HG02763 (cell line): ENCODE results near the gene SIGLECL1.

Source experiments
- ATAC-seq: cut with Tn5 transposase; IDR thresholded peaks from one replicate; pipeline ENCODE4 v1.9.1; 2021; ENCODE audit warnings: mild to moderate bottlenecking, moderate library complexity; ENCODE audit not compliant: unreplicated experiment

SIGLECL1 gene

DNA sequence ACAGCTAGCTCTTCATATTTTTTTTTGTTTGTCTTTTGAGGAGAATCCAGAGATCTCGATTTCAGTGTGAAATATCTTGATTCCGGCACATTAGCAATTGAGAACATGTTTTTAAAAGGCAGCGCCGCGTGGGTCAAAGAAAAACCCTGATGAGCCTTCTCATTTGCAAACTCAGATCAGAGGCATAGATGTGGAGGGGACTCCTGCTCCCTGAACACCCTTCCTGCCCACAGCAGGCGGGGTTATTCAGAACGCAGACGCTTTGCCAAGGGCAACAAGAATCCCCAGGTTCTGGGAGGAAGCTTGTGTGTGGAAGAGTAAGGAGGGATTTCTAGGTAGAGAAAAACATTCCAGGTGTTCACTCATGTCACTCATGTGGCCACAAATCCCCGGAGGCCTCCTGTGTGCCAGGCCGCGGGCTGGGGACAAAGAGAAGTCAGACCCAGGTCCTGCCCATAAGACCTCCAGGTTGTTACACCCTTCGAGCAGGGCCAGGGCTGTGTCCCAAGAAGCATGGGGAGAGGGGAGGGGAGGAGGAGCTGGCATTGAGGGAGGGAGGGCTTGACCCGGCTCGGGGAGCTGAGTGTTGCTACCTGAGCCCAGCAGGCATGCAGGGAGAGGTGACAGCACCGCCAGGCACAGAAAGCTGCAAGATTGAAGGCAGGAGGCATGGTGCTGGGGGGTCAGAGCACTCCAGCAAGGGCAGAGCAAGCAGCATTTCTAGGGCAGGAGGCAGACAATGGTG is 44.7 kb downstream of the SIGLECL1 start:
- ATAC-seq: no peak

DNA sequence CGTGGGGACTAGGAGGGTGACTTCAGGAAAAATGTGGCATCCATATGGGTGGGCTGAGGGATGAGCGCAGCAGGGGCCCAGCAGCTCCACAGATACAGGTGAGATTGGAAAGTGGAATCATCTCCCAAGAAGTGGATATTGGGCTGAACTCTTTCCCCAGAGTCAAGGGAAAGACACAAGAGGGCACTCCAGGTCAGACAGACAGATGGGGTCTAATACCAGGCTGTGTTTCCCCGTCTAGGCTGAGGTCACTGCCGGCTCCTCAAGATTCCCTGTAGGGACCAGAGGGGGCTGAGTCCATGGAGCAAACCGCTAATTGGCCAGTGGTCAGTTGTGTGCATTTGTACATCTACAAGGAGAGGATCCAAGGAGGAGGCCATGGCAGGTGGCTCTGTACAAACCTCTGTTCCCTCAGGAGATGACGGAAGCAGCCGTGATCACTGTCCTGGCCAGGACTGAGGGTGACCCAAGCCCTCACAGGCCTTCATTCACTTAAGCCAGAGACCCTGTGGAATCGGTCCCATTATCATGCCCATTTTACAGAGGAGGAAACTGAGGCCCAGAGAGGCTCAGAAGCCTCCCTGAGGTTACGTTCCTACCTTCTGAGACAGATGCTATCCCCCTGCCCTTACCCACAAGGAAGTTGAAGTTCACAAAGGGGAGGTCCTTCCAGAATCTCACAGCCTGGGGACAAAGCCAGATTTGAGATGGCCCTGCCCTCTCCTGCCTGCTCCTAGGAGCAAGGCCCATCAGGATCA is 45.6 kb downstream of the SIGLECL1 start:
- ATAC-seq: no peak

DNA sequence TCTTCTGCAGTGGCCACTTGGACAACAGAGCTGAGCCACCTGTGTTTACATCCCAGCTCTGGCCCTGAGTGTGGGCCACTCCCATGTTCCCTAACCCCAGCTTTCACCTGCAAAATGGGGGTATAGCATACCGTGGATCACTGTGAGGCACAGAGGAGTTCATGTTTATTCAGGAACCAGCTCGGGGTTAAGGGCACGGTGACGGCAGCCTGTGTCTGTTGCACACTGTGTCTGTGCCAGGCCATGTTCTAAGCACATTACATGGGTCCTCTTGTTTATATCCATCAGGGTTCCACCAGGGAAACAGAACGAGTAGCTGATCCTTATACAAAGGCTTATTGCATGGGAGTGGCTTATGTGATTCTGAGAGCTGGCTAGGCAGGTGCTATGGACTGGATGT is 46.5 kb downstream of the SIGLECL1 start:
- no peak for ATAC-seq

DNA sequence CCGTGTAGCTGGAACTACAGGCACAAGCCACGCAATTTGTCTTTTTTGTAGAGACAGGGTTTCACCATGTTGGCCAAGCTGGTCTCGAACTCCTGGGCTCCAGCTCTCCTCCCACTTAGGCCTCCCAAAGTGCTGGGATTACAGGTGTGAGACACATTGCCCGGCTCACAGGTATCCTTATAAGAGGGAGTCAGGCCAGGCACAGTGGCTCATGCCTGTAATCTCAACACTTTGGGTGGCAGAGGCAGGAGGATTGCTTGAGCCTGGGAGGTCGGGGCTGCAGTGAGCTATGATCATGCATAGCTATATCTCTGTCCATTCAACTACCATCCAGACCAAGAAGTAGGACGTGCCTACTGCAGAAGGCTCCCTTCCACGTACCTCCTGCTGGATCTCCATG is 50.4 kb downstream of the SIGLECL1 start:
- no peak for ATAC-seq

DNA sequence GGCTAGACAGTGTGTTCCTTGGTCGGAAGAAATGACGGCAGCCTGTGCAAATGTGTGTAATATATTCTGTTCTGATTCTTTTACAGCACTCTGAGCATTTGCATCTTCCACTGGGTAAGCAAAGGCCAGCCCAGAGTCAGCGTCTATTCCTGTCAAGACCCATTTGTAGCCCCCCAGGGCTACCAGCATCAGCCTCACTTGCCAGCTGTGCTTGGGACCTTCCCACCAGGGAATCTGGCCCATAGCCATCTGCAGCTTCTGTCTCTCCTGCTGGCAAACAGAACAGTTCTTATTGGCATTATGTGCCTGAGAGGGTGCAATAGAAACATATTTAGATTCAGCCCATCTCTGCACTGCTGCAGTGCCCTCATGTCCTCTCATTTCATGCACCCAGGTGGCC is 54.6 kb downstream of the SIGLECL1 start:
- no peak for ATAC-seq

DNA sequence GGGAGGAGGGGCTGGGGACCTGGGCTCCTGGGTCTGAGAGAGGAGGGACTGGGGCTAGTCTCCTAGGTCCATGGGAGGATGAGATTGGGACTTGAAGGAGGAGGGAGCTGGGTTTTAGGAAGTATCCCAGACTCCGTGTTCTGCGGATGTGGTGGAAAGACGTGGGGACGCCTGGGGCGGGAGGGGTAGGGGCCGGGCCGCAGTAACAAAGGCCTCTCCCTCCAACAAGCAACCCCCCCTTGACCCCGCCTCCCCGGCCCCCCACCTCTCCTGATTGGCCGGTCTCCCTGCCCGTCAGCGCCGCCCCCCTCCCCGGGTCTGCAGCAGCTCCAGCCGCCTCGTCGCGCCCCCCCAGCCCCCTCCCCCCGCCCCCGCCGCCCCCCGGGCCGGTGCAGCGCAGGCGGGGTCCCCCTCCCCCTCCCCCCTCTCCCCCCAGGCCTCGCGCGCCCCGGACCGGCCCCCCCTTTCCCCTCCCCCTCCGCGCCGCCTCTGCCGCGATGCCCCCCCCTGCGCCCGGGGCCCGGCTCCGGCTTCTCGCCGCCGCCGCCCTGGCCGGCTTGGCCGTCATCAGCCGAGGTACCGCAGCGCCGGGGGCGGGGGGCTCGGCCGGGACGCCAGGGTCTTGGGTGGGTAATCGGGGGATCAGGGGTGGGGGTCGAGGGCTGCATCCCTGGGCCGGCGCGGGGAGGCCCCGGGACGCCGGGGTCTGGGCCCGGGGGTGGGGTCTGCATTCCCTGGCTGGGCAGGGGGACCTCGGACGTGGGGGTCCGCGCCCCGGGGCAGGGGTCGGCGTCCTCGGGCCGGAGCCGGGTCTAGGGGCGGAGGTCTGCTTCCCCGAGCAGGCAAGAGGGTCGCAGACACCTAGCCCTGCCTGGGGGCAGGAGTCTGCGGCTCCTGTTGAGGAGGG is 60.7 kb downstream of the SIGLECL1 start, which contains the start of gene IGLON5:
Gene IGLON5 (plus strand): TSS at position 294 of the 907 bp plus-strand sequence. CDS start 204 bp downstream, at position 498.
- no peak for ATAC-seq

DNA sequence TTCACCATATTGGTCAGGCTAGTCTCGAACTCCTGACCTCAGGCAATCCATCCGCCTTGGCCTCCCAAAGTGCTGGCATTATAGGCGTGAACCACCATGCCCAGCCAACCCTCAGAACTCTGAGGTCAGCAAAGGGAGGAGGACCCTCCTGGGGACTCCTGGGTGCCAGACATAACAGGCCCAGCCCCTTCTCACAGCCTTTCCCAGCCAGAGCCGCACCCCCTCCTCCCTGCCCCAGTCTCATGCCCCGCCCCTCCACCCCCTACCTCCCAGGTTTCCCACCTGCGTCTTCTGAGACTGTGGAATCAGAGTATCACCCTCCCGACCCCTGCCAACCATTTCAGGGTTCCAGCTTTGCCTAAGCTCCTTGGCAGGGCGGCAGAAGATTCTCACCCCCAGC is 65.8 kb downstream of the SIGLECL1 start:
- no peak for ATAC-seq

DNA sequence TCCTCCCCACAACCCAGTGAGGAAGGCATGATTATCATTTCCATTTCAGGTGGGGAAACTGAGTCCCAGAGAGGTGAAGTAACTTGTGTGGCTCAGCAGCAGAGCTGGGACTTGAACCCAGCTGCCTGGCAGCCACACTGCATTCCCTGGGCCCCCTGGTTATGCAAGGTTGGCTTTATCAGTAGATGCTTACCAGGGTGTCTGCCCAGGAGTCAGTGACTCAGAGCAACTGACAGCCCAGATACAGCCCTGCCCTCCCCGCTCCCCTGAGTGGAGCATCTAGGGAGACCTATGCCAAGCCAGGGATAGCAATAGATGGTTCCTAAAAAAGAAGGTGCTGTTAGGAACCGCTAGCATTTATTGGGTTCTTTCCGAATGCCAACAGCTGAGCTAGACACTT is 66.5 kb downstream of the SIGLECL1 start:
- no peak for ATAC-seq

DNA sequence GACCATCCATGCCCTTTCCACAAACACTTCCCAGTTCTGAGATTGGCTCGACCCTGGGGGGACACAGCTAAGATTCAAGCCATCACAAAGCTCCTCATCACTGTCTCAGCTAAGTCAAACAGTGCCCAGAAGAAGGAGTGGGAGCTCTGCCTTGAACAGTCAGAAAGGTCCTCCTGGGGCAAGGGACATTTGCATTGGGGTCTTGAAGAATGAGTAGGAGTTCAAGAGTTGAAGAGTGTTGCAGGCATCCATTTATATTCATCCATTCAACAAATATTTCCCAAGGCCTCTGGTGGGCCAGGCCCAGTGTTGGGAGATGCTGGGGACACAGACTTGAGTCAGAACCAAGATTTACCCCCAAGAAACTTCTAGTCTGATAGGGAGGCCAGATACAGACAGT is 67.1 kb downstream of the SIGLECL1 start:
- no peak for ATAC-seq
